WERI-Rb-1 (cell line): Measurements from ENCODE around the gene RNF138.

Experiments used
- DNase-seq: peaks from one replicate; pipeline ENCODE4 v3.0.0-alpha.2; 2020
- H3K27ac ChIP-seq: fragments of 250-450 bp; sonication (Bioruptor Pico); 2 replicates; pipeline ENCODE4 v1.5.1; 2020; ENCODE audit warnings: mild to moderate bottlenecking, moderate library complexity
- H3K27me3 ChIP-seq: fragments of 250-450 bp; sonication (Bioruptor Pico); 2 replicates; pipeline ENCODE4 v1.5.1; 2021; ENCODE audit warnings: mild to moderate bottlenecking, low read depth, moderate library complexity; ENCODE audit not compliant: insufficient read depth, severe bottlenecking
- H3K36me3 ChIP-seq: fragments of 250-450 bp; sonication (Bioruptor Pico); 2 replicates; pipeline ENCODE4 v1.5.1; 2020; ENCODE audit warnings: mild to moderate bottlenecking, moderate library complexity
- H3K4me3 ChIP-seq: 2 replicates; pipeline ENCODE4 v1.5.1; 2011; ENCODE audit warnings: low read depth, mild to moderate bottlenecking, control low read depth, low read length
- H3K9me3 ChIP-seq: fragments of 250-450 bp; sonication (Bioruptor Pico); 2 replicates; pipeline ENCODE4 v1.5.1; 2021; ENCODE audit warnings: mild to moderate bottlenecking, moderate library complexity; ENCODE audit not compliant: severe bottlenecking
- TF ChIP-seq, protein P1 (sequence below): IDR thresholded peaks from 2 replicates; pipeline ENCODE4 v1.5.1; 2011; ENCODE audit warnings: low read depth, mild to moderate bottlenecking, control low read depth, inconsistent platforms, low read length

RNF138 gene

DNA sequence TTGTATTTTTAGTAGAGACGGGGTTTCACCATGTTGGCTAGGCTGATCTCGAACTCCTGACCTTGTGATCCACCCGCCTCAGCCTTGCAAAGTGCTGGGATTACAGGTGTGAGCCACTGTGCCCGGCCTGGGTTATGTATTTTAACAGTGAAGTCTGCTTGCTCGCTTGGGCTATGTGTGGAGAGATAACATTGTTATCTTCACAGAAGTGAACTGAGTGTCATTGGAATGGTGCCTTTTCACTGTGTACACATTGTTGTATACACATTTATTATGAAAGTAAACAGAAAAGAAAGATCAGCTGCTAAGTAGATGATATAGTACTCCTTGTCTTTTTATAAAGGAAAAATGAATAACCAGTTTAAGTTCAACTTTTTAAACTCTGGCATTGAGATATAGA, 30.4 kb downstream of the RNF138 start:
- TF ChIP-seq, protein P1, sequence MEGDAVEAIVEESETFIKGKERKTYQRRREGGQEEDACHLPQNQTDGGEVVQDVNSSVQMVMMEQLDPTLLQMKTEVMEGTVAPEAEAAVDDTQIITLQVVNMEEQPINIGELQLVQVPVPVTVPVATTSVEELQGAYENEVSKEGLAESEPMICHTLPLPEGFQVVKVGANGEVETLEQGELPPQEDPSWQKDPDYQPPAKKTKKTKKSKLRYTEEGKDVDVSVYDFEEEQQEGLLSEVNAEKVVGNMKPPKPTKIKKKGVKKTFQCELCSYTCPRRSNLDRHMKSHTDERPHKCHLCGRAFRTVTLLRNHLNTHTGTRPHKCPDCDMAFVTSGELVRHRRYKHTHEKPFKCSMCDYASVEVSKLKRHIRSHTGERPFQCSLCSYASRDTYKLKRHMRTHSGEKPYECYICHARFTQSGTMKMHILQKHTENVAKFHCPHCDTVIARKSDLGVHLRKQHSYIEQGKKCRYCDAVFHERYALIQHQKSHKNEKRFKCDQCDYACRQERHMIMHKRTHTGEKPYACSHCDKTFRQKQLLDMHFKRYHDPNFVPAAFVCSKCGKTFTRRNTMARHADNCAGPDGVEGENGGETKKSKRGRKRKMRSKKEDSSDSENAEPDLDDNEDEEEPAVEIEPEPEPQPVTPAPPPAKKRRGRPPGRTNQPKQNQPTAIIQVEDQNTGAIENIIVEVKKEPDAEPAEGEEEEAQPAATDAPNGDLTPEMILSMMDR = no peak
- Histone ChIP-seq H3K9me3 (no peaks in the 10 kb centered on the region), H3K27me3 (no peaks in the 10 kb centered on the region), H3K27ac (no peak overlapping the region), H3K4me3 (no peak overlapping the region), H3K36me3 (peaks cover 84% of the 10 kb centered on the region)
- DNase-seq = no peak

DNA sequence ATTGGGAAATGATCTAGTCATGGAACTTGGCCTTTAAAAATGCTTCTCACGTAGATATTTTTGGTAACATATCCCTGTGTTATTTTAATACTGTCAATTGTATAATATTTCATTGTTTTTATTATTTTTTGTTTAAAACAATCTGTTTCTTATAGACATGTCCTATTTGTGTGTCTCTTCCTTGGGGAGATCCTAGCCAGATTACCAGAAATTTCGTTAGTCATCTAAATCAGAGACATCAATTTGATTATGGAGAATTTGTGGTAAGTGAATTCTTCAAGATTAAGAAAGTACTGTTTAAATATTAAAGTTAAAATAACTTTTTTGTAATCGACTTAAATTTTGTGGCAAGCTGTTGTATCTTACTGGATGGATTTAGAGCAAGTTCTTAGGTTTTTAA, 34.9 kb downstream of the RNF138 start:
- H3K36me3 ChIP-seq = peaks cover 68% of the 10 kb centered on the region
- H3K27me3 ChIP-seq = no peaks in the 10 kb centered on the region
- no peak overlapping the region for H3K4me3 ChIP-seq
- DNase-seq = no peak
- TF ChIP-seq, protein P1 = no peak
- H3K9me3 ChIP-seq = no peaks in the 10 kb centered on the region
- H3K27ac ChIP-seq = no peak overlapping the region

DNA sequence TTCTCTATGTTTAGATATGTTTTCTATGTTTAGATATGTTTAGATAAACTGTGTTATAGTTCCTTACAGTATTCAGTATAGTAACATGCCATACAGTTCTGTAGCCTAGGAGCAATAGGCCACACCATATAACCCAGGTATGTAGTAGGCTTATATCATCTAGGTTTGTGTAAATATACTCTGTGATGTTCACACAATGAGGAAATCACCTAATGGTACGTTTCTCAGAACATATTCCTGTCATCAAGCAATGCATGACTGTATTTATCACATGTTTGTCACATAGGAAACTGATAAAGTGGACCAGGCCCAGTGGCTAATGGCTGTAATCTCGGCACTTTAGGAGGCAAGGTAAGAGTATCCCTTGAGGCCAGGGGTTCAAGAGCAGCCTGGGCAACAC, 44.0 kb downstream of the RNF138 start:
- no peak for DNase-seq
- no peak overlapping the region for H3K4me3 ChIP-seq
- no peaks in the 10 kb centered on the region for H3K27me3 ChIP-seq
- H3K9me3 ChIP-seq = no peaks in the 10 kb centered on the region
- H3K36me3 ChIP-seq = peaks cover 11% of the 10 kb centered on the region
- TF ChIP-seq, protein P1 = no peak
- no peak overlapping the region for H3K27ac ChIP-seq

DNA sequence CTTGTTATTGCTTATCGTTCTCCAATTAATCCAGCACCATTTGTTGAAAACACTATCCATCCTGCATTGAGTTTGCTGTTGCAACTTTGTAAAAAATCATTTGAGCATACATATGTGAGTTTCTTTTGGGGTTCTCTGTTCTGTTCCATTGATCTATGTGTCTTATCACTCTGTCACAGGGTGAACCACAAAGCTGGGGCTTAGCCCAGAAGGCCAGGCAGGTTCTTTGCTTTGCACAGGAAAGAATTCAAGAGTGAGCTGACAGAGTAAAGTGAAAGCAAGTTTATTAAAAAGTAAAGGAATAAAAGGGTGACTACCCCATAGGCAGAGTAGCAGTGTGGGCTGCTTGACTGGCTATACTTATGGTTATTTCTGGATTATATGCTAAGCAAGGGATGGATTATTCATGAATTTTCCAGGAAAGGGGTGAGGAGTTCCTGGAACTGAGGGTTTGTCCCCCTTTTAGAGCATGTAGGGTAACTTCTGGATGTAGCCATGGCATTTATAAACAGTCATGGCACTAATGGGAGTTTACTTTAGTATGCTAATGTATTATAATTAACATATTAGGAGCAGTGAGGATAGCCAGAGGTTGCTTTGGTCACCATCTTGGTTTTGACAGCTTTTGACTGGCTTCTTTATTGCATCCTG, 46.8 kb downstream of the RNF138 start:
- no peak overlapping the region for H3K4me3 ChIP-seq
- TF ChIP-seq, protein P1 = no peak
- H3K9me3 ChIP-seq = no peaks in the 10 kb centered on the region
- DNase-seq = no peak
- H3K36me3 ChIP-seq = no peaks in the 10 kb centered on the region
- no peak overlapping the region for H3K27ac ChIP-seq
- no peaks in the 10 kb centered on the region for H3K27me3 ChIP-seq

DNA sequence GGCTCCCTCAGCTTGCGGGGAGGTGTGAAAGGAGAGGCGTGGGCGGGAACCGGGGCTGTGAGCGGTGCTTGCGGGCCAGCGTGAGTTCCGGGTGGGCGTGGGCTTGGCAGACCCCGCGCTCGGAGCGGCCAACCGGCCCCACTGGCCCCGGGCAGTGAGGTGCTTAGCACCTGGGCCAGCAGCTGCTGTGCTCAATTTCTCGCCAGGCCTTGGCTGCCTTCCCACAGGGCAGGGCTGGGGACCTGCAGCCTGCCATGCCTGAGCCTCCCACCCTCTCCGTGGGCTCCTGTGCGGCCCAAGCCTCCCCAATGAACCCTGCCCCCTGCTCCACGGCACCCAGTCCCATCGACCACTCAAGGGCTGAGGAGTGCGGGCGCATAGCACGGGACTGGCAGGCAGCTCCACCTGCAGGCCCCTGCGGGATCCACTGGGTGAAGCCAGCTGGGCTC, 48.2 kb downstream of the RNF138 start:
- DNase-seq = no peak

More for the DNA sequence above, 48.2 kb downstream of the RNF138 start:
- H3K27ac ChIP-seq = no peak overlapping the region
- no peak overlapping the region for H3K4me3 ChIP-seq
- H3K27me3 ChIP-seq = no peaks in the 10 kb centered on the region
- H3K9me3 ChIP-seq = no peaks in the 10 kb centered on the region
- H3K36me3 ChIP-seq = no peaks in the 10 kb centered on the region
- TF ChIP-seq, protein P1 = no peak
